ENCODE measurements around the gene ADARB2. TPM values are rescaled to one million over a fixed set of nuclear protein-coding genes. Genes with fewer than 3 reads are reported as not detected.

ADARB2 gene
- total and polyA plus RNA-seq, 2 donors (not counting 1 experiment from before 2014, with no cell fraction given), result not detected

GRCh38 chr10:1654811-1655356 lies 82.4 kb downstream of the ADARB2 start:
- H4K20me1 ChIP-seq (ENCODE audit: control insufficient read depth, extremely low read depth, insufficient read depth, low read length), result no peaks in the 10 kb centered on the region
- no peaks in the 10 kb centered on the region for H3K79me2 ChIP-seq (ENCODE audit: control insufficient read depth, insufficient read depth, low read length)
- no peak for DNase-seq (ENCODE audit: low read depth in 2 of 2)
- no peaks in the 10 kb centered on the region for H3K27me3 ChIP-seq (ENCODE audit: control insufficient read depth, insufficient read depth, low read length)
- no peak overlapping the region for H2AFZ ChIP-seq (ENCODE audit: low read length)
- no peak overlapping the region for H3K4me2 ChIP-seq (ENCODE audit: extremely low read depth, insufficient read depth, low read length)
- H3K9ac ChIP-seq (ENCODE audit: insufficient read depth, low read length), result no peak overlapping the region
- no peak for TF ChIP-seq EZH2 (IDR thresholded peaks at IDR 0.05; ENCODE audit: low read length, missing control alignments)
- TF ChIP-seq CTCF (conservative IDR thresholded peaks at IDR 0.05 in 1 of 2, IDR thresholded peaks at IDR 0.05 in 1 of 2; ENCODE audit: low read depth in 1 of 2, low read length in 2 of 2), result no peak
- H3K36me3 ChIP-seq (ENCODE audit: control insufficient read depth, insufficient read depth, low read length), result no peaks in the 10 kb centered on the region
- H3K4me3 ChIP-seq (replicated peaks in 1 of 4; ENCODE audit: control extremely low read depth in 1 of 4, insufficient read depth in 1 of 4, low read depth in 3 of 4, low read length in 4 of 4), result no peak overlapping the region
- H3K4me1 ChIP-seq (ENCODE audit: control insufficient read depth, extremely low read depth, insufficient read depth, low read length), result no peaks in the 10 kb centered on the region
- H3K27ac ChIP-seq (ENCODE audit: insufficient read depth, low read length), result no peak overlapping the region
- H3K9me3 ChIP-seq (ENCODE audit: control insufficient read depth, insufficient read depth, low read depth, low read length), result no peaks in the 10 kb centered on the region

- Histone ChIP-seq H3K79me2 (ENCODE audit: control insufficient read depth, insufficient read depth, low read length) (no peaks in the 10 kb centered on the region), H2AFZ (ENCODE audit: low read length) (no peak overlapping the region), H4K20me1 (ENCODE audit: control insufficient read depth, extremely low read depth, insufficient read depth, low read length) (no peaks in the 10 kb centered on the region), H3K9ac (ENCODE audit: insufficient read depth, low read length) (no peak overlapping the region), H3K9me3 (ENCODE audit: control insufficient read depth, insufficient read depth, low read depth, low read length) (no peaks in the 10 kb centered on the region), H3K4me1 (ENCODE audit: control insufficient read depth, extremely low read depth, insufficient read depth, low read length) (no peaks in the 10 kb centered on the region), H3K27ac (ENCODE audit: insufficient read depth, low read length) (no peak overlapping the region), H3K4me3 (replicated peaks in 1 of 4; ENCODE audit: control extremely low read depth in 1 of 4, insufficient read depth in 1 of 4, low read depth in 3 of 4, low read length in 4 of 4) (no peak overlapping the region), H3K4me2 (ENCODE audit: extremely low read depth, insufficient read depth, low read length) (no peak overlapping the region), H3K27me3 (ENCODE audit: control insufficient read depth, insufficient read depth, low read length) (no peaks in the 10 kb centered on the region), H3K36me3 (ENCODE audit: control insufficient read depth, insufficient read depth, low read length) (no peaks in the 10 kb centered on the region)
- TF ChIP-seq EZH2 (IDR thresholded peaks at IDR 0.05; ENCODE audit: low read length, missing control alignments) (no peak), CTCF (conservative IDR thresholded peaks at IDR 0.05 in 1 of 2, IDR thresholded peaks at IDR 0.05 in 1 of 2; ENCODE audit: low read depth in 1 of 2, low read length in 2 of 2) (no peak)
- DNase-seq (ENCODE audit: low read depth in 2 of 2), result no peak
Observed at GRCh38 chr10:1654247-1654646, 83.1 kb downstream of the ADARB2 start.

- no peaks in the 10 kb centered on the region for H3K9me3 ChIP-seq (ENCODE audit: control insufficient read depth, insufficient read depth, low read depth, low read length)
- DNase-seq (ENCODE audit: low read depth in 2 of 2), result no peak
- no peak overlapping the region for H2AFZ ChIP-seq (ENCODE audit: low read length)
- H3K36me3 ChIP-seq (ENCODE audit: control insufficient read depth, insufficient read depth, low read length), result no peaks in the 10 kb centered on the region
- no peak for TF ChIP-seq EZH2 (IDR thresholded peaks at IDR 0.05; ENCODE audit: low read length, missing control alignments)
- no peak for TF ChIP-seq CTCF (conservative IDR thresholded peaks at IDR 0.05 in 1 of 2, IDR thresholded peaks at IDR 0.05 in 1 of 2; ENCODE audit: low read depth in 1 of 2, low read length in 2 of 2)
- H3K27me3 ChIP-seq (ENCODE audit: control insufficient read depth, insufficient read depth, low read length), result no peaks in the 10 kb centered on the region
- H3K27ac ChIP-seq (ENCODE audit: insufficient read depth, low read length), result no peak overlapping the region
- H3K79me2 ChIP-seq (ENCODE audit: control insufficient read depth, insufficient read depth, low read length), result no peaks in the 10 kb centered on the region
- H3K4me3 ChIP-seq (replicated peaks in 1 of 4; ENCODE audit: control extremely low read depth in 1 of 4, insufficient read depth in 1 of 4, low read depth in 3 of 4, low read length in 4 of 4), result no peak overlapping the region
- H3K4me2 ChIP-seq (ENCODE audit: extremely low read depth, insufficient read depth, low read length), result no peak overlapping the region
- H3K9ac ChIP-seq (ENCODE audit: insufficient read depth, low read length), result no peak overlapping the region
- H4K20me1 ChIP-seq (ENCODE audit: control insufficient read depth, extremely low read depth, insufficient read depth, low read length), result no peaks in the 10 kb centered on the region
- no peaks in the 10 kb centered on the region for H3K4me1 ChIP-seq (ENCODE audit: control insufficient read depth, extremely low read depth, insufficient read depth, low read length)
Observed at GRCh38 chr10:1653321-1653720, 84.0 kb downstream of the ADARB2 start.
